Bronchial epithelial cell (primary cell): Measurements from ENCODE around the gene HK2. TPM values are rescaled to one million over a fixed set of nuclear protein-coding genes. Genes with fewer than 3 reads are reported as not detected.

Experiments used
- DNase-seq: peaks from one replicate; pipeline ENCODE4 v3.0.0-alpha.2; 2010; ENCODE audit warnings: low read depth
- FAIRE-seq: peaks from 2 replicates; lab custom pipeline; 2011; peaks lifted over from hg19 to GRCh38; lab: Jason Lieb, UNC
- H3K27me3 ChIP-seq: 2 replicates; pipeline ENCODE4 v1.5.1; 2011; ENCODE audit warnings: low read length; ENCODE audit not compliant: control insufficient read depth, insufficient read depth
- H3K36me3 ChIP-seq: 2 replicates; pipeline ENCODE4 v1.5.1; 2011; ENCODE audit warnings: low read length; ENCODE audit not compliant: control insufficient read depth, insufficient read depth
- H3K4me3 ChIP-seq: 2 replicates; pipeline ENCODE4 v1.5.1; 2011; ENCODE audit warnings: mild to moderate bottlenecking, low read depth, low read length, control low read depth
- CTCF ChIP-seq: IDR thresholded peaks from 2 replicates; pipeline ENCODE4 v1.5.1; 2011; ENCODE audit warnings: mild to moderate bottlenecking, moderate library complexity, low read length, control low read depth, inconsistent platforms; ENCODE audit not compliant: insufficient read depth, severe bottlenecking
- total RNA-seq: library from RNA; depleted of rRNA; stranded (reverse); fragments of >200 nt; gene quantifications from 2 replicates; pipeline ENCODE4 v1.2.1, GENCODE V29; 2014

The HK2 gene
- total RNA-seq, 1 donor from 2014 or later, result 158 TPM

DNA sequence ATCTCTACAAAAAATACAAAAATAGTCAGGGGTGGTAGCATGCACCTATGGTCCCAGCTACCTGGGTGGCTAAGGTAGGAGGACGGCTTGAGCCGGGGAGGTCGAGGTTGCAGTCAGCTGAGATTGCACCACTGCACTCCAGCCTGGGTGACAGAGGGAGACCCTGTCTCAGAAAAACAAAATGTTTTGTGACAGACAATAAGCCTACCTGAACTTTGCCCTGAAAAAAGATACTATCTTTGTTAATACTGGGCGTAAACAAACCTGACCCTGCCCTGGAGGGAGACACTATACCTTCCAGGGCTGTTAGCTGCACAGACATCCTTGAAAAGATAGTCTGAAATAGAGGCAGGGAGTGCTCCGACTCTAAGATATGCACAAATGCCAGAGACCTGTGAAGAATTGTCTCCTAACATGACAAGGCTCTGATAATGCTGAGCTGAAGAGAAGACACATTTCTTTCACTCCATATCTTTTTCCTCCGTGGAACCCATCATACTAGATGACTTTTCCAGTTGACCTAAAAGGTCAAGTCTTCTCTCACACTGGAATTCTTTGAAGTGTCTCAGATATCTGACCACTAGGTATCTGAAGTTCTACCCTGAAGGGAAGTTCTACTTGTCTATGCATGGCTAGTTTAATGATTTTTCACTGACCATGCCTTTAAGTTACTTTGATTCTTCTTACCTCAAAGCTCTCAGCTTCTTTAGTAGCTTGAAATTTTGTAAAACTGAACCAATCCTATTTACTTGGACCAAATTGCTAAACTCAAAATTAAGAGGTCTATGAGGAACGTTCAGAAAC, 20.9 kb upstream of the HK2 start:
- Histone ChIP-seq H3K36me3 (no peaks in the 10 kb centered on the region), H3K4me3 (no peak overlapping the region), H3K27me3 (peaks cover 4% of the 10 kb centered on the region)
- no peak for TF ChIP-seq CTCF
- no peak for FAIRE-seq
- no peak for DNase-seq

- Histone ChIP-seq H3K36me3 (no peaks in the 10 kb centered on the region), H3K27me3 (peaks cover 4% of the 10 kb centered on the region), H3K4me3 (no peak overlapping the region)
- FAIRE-seq, result no peak
- no peak for DNase-seq
- TF ChIP-seq CTCF, result no peak
Measured at GRCh38 chr2:74814102-74814501, 19.8 kb upstream of the HK2 start.

GRCh38 chr2:74815941-74816340, 18.0 kb upstream of the HK2 start:
- Histone ChIP-seq H3K4me3 (no peak overlapping the region), H3K36me3 (no peaks in the 10 kb centered on the region), H3K27me3 (peaks cover 4% of the 10 kb centered on the region)
- FAIRE-seq (no peak), DNase-seq (no peak)
- TF ChIP-seq CTCF, result no peak

DNA sequence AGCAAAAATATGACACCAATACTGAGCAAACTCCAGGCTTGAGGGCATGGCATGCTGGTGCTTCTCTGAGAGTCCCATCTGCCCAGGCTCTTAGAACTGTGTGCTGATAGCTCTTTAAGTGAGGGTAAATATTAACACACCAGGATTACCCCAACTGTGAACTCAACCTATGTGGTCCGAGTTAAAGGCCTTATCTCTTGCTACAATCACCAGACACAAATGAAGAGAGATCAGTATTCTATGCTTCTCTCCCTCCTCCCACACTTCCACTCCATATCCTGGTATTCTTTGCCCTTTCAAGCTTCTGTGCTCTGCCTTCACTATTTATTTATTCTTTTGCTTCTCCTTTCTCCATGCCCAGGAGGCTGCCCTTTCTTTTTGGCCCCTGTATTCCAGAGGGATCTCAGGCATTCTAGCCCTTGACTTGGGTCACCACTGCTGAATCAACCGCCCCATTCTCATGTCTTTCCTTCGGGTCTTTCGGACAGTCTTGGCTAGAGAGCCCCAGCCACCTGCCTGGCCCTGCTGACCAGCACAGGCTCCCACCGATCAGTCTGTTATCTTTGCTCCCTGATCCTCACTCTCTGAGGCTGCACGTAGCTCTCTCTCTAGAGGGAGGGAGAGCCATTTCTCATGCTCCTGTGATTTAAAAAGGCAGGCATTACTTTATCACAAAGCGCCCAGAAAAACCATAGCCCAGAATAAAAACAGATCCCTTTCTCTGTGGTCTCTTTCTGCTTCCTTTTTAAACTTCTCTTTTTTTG, 17.2 kb upstream of the HK2 start:
- no peak for TF ChIP-seq CTCF
- DNase-seq (no peak), FAIRE-seq (no peak)
- no peaks in the 10 kb centered on the region for H3K36me3 ChIP-seq
- peaks cover 4% of the 10 kb centered on the region for H3K27me3 ChIP-seq
- no peak overlapping the region for H3K4me3 ChIP-seq

GRCh38 chr2:74817304-74817675, 16.6 kb upstream of the HK2 start:
- no peak for FAIRE-seq
- DNase-seq, result no peak
- Histone ChIP-seq H3K4me3 (no peak overlapping the region), H3K27me3 (peaks cover 4% of the 10 kb centered on the region), H3K36me3 (no peaks in the 10 kb centered on the region)
- no peak for TF ChIP-seq CTCF
